Measurements from ENCODE around the gene FRMD4A.

FRMD4A gene

GRCh38 chr10:13706175-13706574 lies 624.5 kb downstream of the FRMD4A start:
- no peak for DNase-seq

- no peak for DNase-seq
Measured at GRCh38 chr10:13705526-13706174, 625.1 kb downstream of the FRMD4A start.

- DNase-seq: no peak
Measured at GRCh38 chr10:13704964-13705363, 625.8 kb downstream of the FRMD4A start.

GRCh38 chr10:13703997-13704536 lies 626.7 kb downstream of the FRMD4A start:
- no peak for DNase-seq

GRCh38 chr10:13703101-13703818 lies 627.5 kb downstream of the FRMD4A start:
- DNase-seq: no peak

- DNase-seq: no peak
Measured at GRCh38 chr10:13701157-13701919, 629.4 kb downstream of the FRMD4A start.

GRCh38 chr10:13700473-13701144 lies 630.1 kb downstream of the FRMD4A start:
- no peak for DNase-seq

- no peak for DNase-seq
Measured at GRCh38 chr10:13699216-13699615, 631.5 kb downstream of the FRMD4A start.

- no peak for DNase-seq
Measured at GRCh38 chr10:13698217-13698616, 632.5 kb downstream of the FRMD4A start.

GRCh38 chr10:13696071-13696470 lies 634.7 kb downstream of the FRMD4A start:
- no peak for DNase-seq

- DNase-seq: no peak
Measured at GRCh38 chr10:13695588-13695987, 635.1 kb downstream of the FRMD4A start.

- no peak for DNase-seq
Measured at GRCh38 chr10:13693783-13694700, 636.7 kb downstream of the FRMD4A start.

GRCh38 chr10:13690281-13690825 lies 640.4 kb downstream of the FRMD4A start:
- DNase-seq: no peak

- no peak for DNase-seq
Measured at GRCh38 chr10:13686331-13686752, 644.4 kb downstream of the FRMD4A start.

- no peak for DNase-seq
Measured at GRCh38 chr10:13685885-13686284, 644.8 kb downstream of the FRMD4A start.

- DNase-seq: peak; percentile 22
Measured at GRCh38 chr10:13684806-13685482, 645.8 kb downstream of the FRMD4A start.

- peak; percentile 76 for DNase-seq
Measured at GRCh38 chr10:13684252-13684791, 646.4 kb downstream of the FRMD4A start.

GRCh38 chr10:13683017-13683416 lies 647.7 kb downstream of the FRMD4A start:
- no peak for DNase-seq

- DNase-seq: no peak
Measured at GRCh38 chr10:13681960-13682359, 648.8 kb downstream of the FRMD4A start.

GRCh38 chr10:13681528-13681927 lies 649.2 kb downstream of the FRMD4A start:
- DNase-seq: no peak

GRCh38 chr10:13681095-13681494 lies 649.6 kb downstream of the FRMD4A start:
- DNase-seq: peak; percentile 55

All from NCI-H1092 (cell line).